Keratinocyte (primary cell): Measurements from ENCODE around the gene IFT74. TPM values are rescaled to one million over a fixed set of nuclear protein-coding genes. Genes with fewer than 3 reads are reported as not detected.

ENCODE experiments used
- DNase-seq: peaks from one replicate; pipeline ENCODE4 v3.0.0-alpha.2; 2011; ENCODE audit warnings: low read depth, missing footprints, low spot score
- FAIRE-seq: peaks from 2 replicates; lab custom pipeline; 2011; peaks lifted over from hg19 to GRCh38; lab: Jason Lieb, UNC
- H2AFZ ChIP-seq: 2 replicates; pipeline ENCODE4 v1.6.0; 2012; ENCODE audit warnings: low read length, control low read depth, inconsistent platforms; ENCODE audit not compliant: control insufficient read depth
- H3K27ac ChIP-seq: 2 replicates; pipeline ENCODE4 v1.5.1; 2011; ENCODE audit warnings: low read length; ENCODE audit not compliant: control insufficient read depth, insufficient read depth
- H3K27me3 ChIP-seq: 3 replicates; pipeline ENCODE4 v1.6.0; 2011; ENCODE audit warnings: low read length; ENCODE audit not compliant: control insufficient read depth, insufficient read depth; ENCODE audit errors: extremely low read depth
- H3K36me3 ChIP-seq, 2 experiments: 2 replicates in 1 of 2; 3 replicates in 1 of 2; pipeline ENCODE4 v1.5.1; 2011; ENCODE audit warnings: low read length in 2 of 2, mild to moderate bottlenecking in 1 of 2; ENCODE audit not compliant: control insufficient read depth in 2 of 2, insufficient read depth in 2 of 2; ENCODE audit errors: extremely low read depth in 1 of 2
- H3K4me1 ChIP-seq: 3 replicates; pipeline ENCODE4 v1.5.1; 2011; ENCODE audit warnings: low read length; ENCODE audit not compliant: control insufficient read depth, insufficient read depth; ENCODE audit errors: extremely low read depth
- H3K4me2 ChIP-seq: 3 replicates; pipeline ENCODE4 v1.6.0; 2011; ENCODE audit warnings: low read depth, low read length; ENCODE audit not compliant: control insufficient read depth, insufficient read depth; ENCODE audit errors: extremely low read depth
- H3K4me3 ChIP-seq, 3 experiments: fragments of 200-600 bp in 1 of 3; sonication (generic) in 1 of 3; 2 replicates in 2 of 3; 3 replicates in 1 of 3; pipeline ENCODE4 v1.5.1; 2011 to 2016; ENCODE audit warnings: low read length in 3 of 3, mild to moderate bottlenecking in 3 of 3, control low read depth in 2 of 3, inconsistent platforms in 1 of 3, low read depth in 1 of 3, mixed read lengths in 1 of 3, mixed run types in 1 of 3, moderate library complexity in 1 of 3; ENCODE audit not compliant: control insufficient read depth in 2 of 3, insufficient read depth in 2 of 3; ENCODE audit errors: extremely low read depth in 1 of 3
- H3K79me2 ChIP-seq: 2 replicates; pipeline ENCODE4 v1.6.0; 2012; ENCODE audit warnings: low read length; ENCODE audit not compliant: control insufficient read depth, insufficient read depth
- H3K9ac ChIP-seq: 3 replicates; pipeline ENCODE4 v1.6.0; 2011; ENCODE audit warnings: low read length; ENCODE audit not compliant: control insufficient read depth, insufficient read depth; ENCODE audit errors: extremely low read depth
- H3K9me1 ChIP-seq: 3 replicates; pipeline ENCODE4 v1.6.0; 2011; ENCODE audit warnings: low read length; ENCODE audit not compliant: control insufficient read depth, insufficient read depth; ENCODE audit errors: extremely low read depth
- H3K9me3 ChIP-seq: 2 replicates; pipeline ENCODE4 v1.5.1; 2012; ENCODE audit warnings: low read depth, low read length; ENCODE audit not compliant: control insufficient read depth
- H4K20me1 ChIP-seq: 3 replicates; pipeline ENCODE4 v1.6.0; 2011; ENCODE audit warnings: low read length; ENCODE audit not compliant: control insufficient read depth, insufficient read depth; ENCODE audit errors: extremely low read depth
- EZH2 ChIP-seq: IDR thresholded peaks from one replicate; pipeline ENCODE4 v1.6.1; 2012; ENCODE audit warnings: inconsistent platforms, mild to moderate bottlenecking, low read length, moderate library complexity
- dilution Hi-C: fragments of 300-500 bp; cut with MboI; formaldehyde crosslinking; loops from one replicate; pipeline ENCODE4 v1.7.0; 2020; ENCODE audit warnings: low sequenced_read_pairs; ENCODE audit not compliant: extremely low pct_ligation_motif_present
- polyA plus RNA-seq, 5 experiments: library from polyadenylated mRNA; depleted of rRNA in 3 of 5; stranded (reverse) in 3 of 5; stranded (forward) in 1 of 5; unstranded in 1 of 5; fragments of >200 nt; gene quantifications; 1 replicate in 1 of 5; 2 replicates in 3 of 5; 3 replicates in 1 of 5; pipeline versions ENCODE4 v1.2.1 to v1.2.3, GENCODE V29; 2011 to 2012; ENCODE audit warnings: missing spikeins in 2 of 5, low read depth in 1 of 5, low replicate concordance in 1 of 5
- TF ChIP-seq, protein P1 (sequence below), 3 experiments: IDR thresholded peaks in 1 of 3; conservative IDR thresholded peaks in 1 of 3; optimal IDR thresholded peaks in 1 of 3; 2 replicates in 2 of 3; 3 replicates in 1 of 3; pipeline versions ENCODE3 to v1.5.1; 2011; ENCODE audit warnings: low read length in 3 of 3, mild to moderate bottlenecking in 3 of 3, moderate library complexity in 2 of 3, control low read depth in 1 of 3, inconsistent platforms in 1 of 3; ENCODE audit not compliant: insufficient read depth in 2 of 3; ENCODE audit errors: extremely low read depth in 1 of 3

Gene IFT74
- polyA plus RNA-seq, 1 donor (not counting 4 experiments of a cell fraction or from before 2014, with no cell fraction given), result 12.9 TPM

DNA sequence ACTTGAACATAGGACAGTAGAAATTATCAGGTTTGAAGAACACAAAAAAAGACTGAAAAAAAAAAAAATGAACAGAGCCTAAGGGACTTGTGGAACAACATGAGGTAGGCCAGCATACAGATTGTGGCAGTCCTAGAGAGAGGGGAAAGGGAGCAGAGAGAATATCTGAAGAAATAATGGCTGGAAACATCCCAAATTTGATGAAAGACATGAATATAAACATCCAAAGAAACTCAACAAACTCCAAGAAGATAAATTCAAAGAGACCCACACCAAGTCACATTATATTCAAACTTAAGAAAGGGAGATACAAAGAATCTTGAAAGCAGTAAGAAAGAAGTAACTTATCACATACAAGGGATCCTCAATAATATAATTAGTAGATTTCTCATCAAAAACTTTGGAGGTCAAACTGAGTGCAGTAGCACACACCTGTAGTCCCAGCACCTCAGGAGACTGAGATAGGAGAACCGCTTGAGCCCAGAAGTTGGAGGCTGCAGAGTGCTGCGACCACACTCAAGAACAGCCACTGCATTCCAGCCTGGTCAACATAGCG is 18.3 kb upstream of the IFT74 start:
- Histone ChIP-seq H3K9me1 (no peaks in the 10 kb centered on the region), H3K79me2 (peaks cover 83% of the 10 kb centered on the region), H3K27ac (no peak overlapping the region), H3K9me3 (no peaks in the 10 kb centered on the region), H3K4me1 (no peaks in the 10 kb centered on the region), H3K27me3 (no peaks in the 10 kb centered on the region), H3K36me3 (no peaks in the 10 kb centered on the region), H3K4me2 (no peak overlapping the region), H3K9ac (no peak overlapping the region), H3K4me3 (no peak overlapping the region), H4K20me1 (no peaks in the 10 kb centered on the region), H2AFZ (no peak overlapping the region)
- TF ChIP-seq, protein P1, sequence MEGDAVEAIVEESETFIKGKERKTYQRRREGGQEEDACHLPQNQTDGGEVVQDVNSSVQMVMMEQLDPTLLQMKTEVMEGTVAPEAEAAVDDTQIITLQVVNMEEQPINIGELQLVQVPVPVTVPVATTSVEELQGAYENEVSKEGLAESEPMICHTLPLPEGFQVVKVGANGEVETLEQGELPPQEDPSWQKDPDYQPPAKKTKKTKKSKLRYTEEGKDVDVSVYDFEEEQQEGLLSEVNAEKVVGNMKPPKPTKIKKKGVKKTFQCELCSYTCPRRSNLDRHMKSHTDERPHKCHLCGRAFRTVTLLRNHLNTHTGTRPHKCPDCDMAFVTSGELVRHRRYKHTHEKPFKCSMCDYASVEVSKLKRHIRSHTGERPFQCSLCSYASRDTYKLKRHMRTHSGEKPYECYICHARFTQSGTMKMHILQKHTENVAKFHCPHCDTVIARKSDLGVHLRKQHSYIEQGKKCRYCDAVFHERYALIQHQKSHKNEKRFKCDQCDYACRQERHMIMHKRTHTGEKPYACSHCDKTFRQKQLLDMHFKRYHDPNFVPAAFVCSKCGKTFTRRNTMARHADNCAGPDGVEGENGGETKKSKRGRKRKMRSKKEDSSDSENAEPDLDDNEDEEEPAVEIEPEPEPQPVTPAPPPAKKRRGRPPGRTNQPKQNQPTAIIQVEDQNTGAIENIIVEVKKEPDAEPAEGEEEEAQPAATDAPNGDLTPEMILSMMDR (optimal IDR thresholded peaks at IDR 0.05 in 1 of 3, IDR thresholded peaks at IDR 0.05 in 1 of 3, conservative IDR thresholded peaks at IDR 0.05 in 1 of 3; ENCODE audit: extremely low read depth in 1 of 3, insufficient read depth in 2 of 3, low read length in 3 of 3), result no peak
- no peak for TF ChIP-seq EZH2
- DNase-seq (no peak), FAIRE-seq (no peak)
- dilution Hi-C loops, result no loop called here

DNA sequence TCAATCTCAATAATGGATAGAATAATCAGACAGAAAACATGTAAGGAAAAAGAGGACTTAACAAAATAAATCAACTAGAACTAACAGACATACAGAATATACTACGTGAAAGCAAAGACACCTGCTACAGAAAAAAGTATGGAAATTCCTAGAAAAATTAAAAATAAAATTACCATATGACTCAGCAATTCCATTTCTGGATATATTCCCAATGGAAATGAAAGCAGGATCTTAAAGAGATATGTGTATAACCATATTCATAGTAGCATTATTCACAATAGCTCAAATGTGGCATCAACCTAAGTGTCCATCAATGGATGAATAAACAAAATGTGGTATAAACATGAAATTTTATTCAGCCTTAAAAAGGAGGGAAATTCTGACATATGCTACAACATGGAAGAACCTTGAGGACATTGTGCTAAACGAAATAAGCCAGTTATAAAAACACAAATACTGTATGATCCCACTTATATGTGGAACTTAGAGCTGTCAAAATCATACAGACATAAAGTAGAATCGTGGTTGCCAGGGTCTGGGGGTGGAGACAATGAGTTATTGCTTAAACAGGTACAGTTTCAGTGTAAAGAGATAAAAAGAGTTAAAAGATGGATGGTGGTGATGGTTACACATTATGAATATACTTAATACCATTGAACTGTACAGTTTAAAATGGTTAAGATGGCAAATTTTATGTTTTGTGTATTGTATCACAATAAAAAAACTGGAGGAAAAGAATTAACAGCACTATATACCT is 16.1 kb upstream of the IFT74 start:
- DNase-seq (no peak), FAIRE-seq (no peak)
- Histone ChIP-seq H3K27me3 (no peaks in the 10 kb centered on the region), H3K4me2 (no peak overlapping the region), H3K4me1 (peaks cover 2% of the 10 kb centered on the region), H3K9me1 (no peaks in the 10 kb centered on the region), H3K4me3 (no peak overlapping the region), H4K20me1 (no peaks in the 10 kb centered on the region), H3K9me3 (no peaks in the 10 kb centered on the region), H3K36me3 (peaks cover 0 to 3% of the 10 kb centered on the region in 2 experiments), H2AFZ (no peak overlapping the region), H3K79me2 (peaks cover 98% of the 10 kb centered on the region), H3K27ac (no peak overlapping the region), H3K9ac (no peak overlapping the region)
- dilution Hi-C loops, result no loop called here
- no peak for TF ChIP-seq EZH2
- TF ChIP-seq, protein P1 (optimal IDR thresholded peaks at IDR 0.05 in 1 of 3, IDR thresholded peaks at IDR 0.05 in 1 of 3, conservative IDR thresholded peaks at IDR 0.05 in 1 of 3; ENCODE audit: extremely low read depth in 1 of 3, insufficient read depth in 2 of 3, low read length in 3 of 3), result no peak
